GM12878 (cell line): ENCODE measurements around the gene DHX57. TPM values are rescaled to one million over a fixed set of nuclear protein-coding genes. Genes with fewer than 3 reads are reported as not detected.

Experiments
- ATAC-seq: fragments of 200-7000 bp; cut with Tn5 transposase; 3 replicates; pipeline ENCODE4 v1.9.1; 2020; ENCODE audit warnings: mild to moderate bottlenecking, moderate library complexity
- BruUV-seq: library from RNA; stranded (reverse); fragments of 400-500 nt; replicated peaks from 2 replicates; lab custom pipeline; 2021; lab: Mats Ljungman, UMichigan
- CTCF ChIA-PET: fragments of 300-600 bp; sonication (Branson Sonifier 250); formaldehyde crosslinking; extraction: SDS; loops from one replicate; lab custom pipeline; 2021; ENCODE audit warnings: inconsistent platforms; lab: Yijun Ruan, JAX
- POLR2A ChIA-PET: fragments of 350-600 bp; formaldehyde crosslinking; extraction: SDS; loops from one replicate; lab custom pipeline; 2021; ENCODE audit warnings: inconsistent platforms; lab: Charles Lee
- RAD21 ChIA-PET: fragments of 300-600 bp; sonication (Branson Sonifier 250); formaldehyde crosslinking; loops from one replicate; lab custom pipeline; 2023; ENCODE audit warnings: antibody characterized with exemption; ENCODE audit not compliant: unreplicated experiment; lab: Charles Lee
- SMC1A ChIA-PET: fragments of 300-600 bp; sonication (Branson Sonifier 250); formaldehyde crosslinking; loops from one replicate; lab custom pipeline; 2023; ENCODE audit not compliant: unreplicated experiment, uncharacterized antibody; lab: Charles Lee
- DNase-seq: peaks from one replicate; pipeline ENCODE4 v3.0.0-alpha.2; 2011; ENCODE audit warnings: low read depth, low spot score
- FAIRE-seq: peaks from 3 replicates; lab custom pipeline; 2011; peaks lifted over from hg19 to GRCh38; lab: Jason Lieb, UNC
- H2AFZ ChIP-seq: 2 replicates; pipeline ENCODE4 v1.6.0; 2011; ENCODE audit warnings: low read depth, low read length, control low read depth; ENCODE audit not compliant: control insufficient read depth
- H3K27ac ChIP-seq: 2 replicates; pipeline ENCODE4 v1.5.1; 2011; ENCODE audit warnings: control low read depth; ENCODE audit not compliant: control insufficient read depth, insufficient read depth
- H3K27me3 ChIP-seq, 2 experiments: replicated peaks in 1 of 2; 2 replicates each; pipeline versions ENCODE4 v1.6.0 to v1.6.1; 2011; ENCODE audit warnings: low read length in 1 of 2; ENCODE audit not compliant: control insufficient read depth in 2 of 2, insufficient read depth in 2 of 2
- H3K36me3 ChIP-seq, 2 experiments: 2 replicates each; pipeline ENCODE4 v1.5.1; 2011; ENCODE audit warnings: low read length in 1 of 2; ENCODE audit not compliant: control insufficient read depth in 2 of 2, insufficient read depth in 2 of 2
- H3K4me1 ChIP-seq: 2 replicates; pipeline ENCODE4 v1.6.1; 2011; ENCODE audit warnings: mild to moderate bottlenecking, low read length, moderate library complexity, mixed read lengths; ENCODE audit not compliant: control insufficient read depth, insufficient read depth
- H3K4me2 ChIP-seq: 2 replicates; pipeline ENCODE4 v1.6.0; 2011; ENCODE audit warnings: control low read depth; ENCODE audit not compliant: control insufficient read depth, insufficient read depth
- H3K4me3 ChIP-seq: fragments of 200-600 bp; sonication (generic); 2 replicates; pipeline ENCODE4 v1.5.1; 2016
- H3K79me2 ChIP-seq: 2 replicates; pipeline ENCODE4 v1.6.0; 2011; ENCODE audit warnings: low read length; ENCODE audit not compliant: control insufficient read depth, insufficient read depth
- H3K9ac ChIP-seq: 2 replicates; pipeline ENCODE4 v1.8.0; 2011; ENCODE audit warnings: low read length, control low read depth, mixed read lengths; ENCODE audit not compliant: control insufficient read depth, insufficient read depth
- H3K9me3 ChIP-seq: replicated peaks from 3 replicates; pipeline ENCODE4 v1.5.1; 2011; ENCODE audit warnings: mild to moderate bottlenecking, low read length; ENCODE audit not compliant: control insufficient read depth, insufficient read depth
- H4K20me1 ChIP-seq: 2 replicates; pipeline ENCODE4 v1.6.0; 2011; ENCODE audit not compliant: control insufficient read depth, insufficient read depth
- ATF3 ChIP-seq: IDR thresholded peaks from 2 replicates; pipeline ENCODE4 v1.6.1; 2011; ENCODE audit warnings: low read depth, mild to moderate bottlenecking, low read length, moderate library complexity, borderline replicate concordance; ENCODE audit errors: extremely low read depth
- BCL11A ChIP-seq: IDR thresholded peaks from 2 replicates; pipeline ENCODE4 v1.6.1; 2011; ENCODE audit warnings: low read depth, low read length
- BHLHE40 ChIP-seq, 2 experiments: fragments of 450-650 bp in 1 of 2; IDR thresholded peaks; 2 replicates each; pipeline ENCODE4 v1.6.1; 2011 to 2017; ENCODE audit warnings: low read depth in 2 of 2, borderline replicate concordance in 1 of 2, improper control_type of control experiment in 1 of 2, low read length in 1 of 2, mild to moderate bottlenecking in 1 of 2
- CBFB ChIP-seq: IDR thresholded peaks from 2 replicates; pipeline ENCODE4 v1.6.1; 2016; ENCODE audit warnings: antibody characterized with exemption, low read depth
- CREB1 ChIP-seq: IDR thresholded peaks from 2 replicates; pipeline ENCODE4 v1.6.1; 2012; ENCODE audit warnings: low read depth, mild to moderate bottlenecking, inconsistent platforms
- CREM ChIP-seq: IDR thresholded peaks from 2 replicates; pipeline ENCODE4 v1.6.1; 2014; ENCODE audit warnings: antibody characterized with exemption, low read depth
- CUX1 ChIP-seq: IDR thresholded peaks from 2 replicates; pipeline ENCODE4 v1.6.1; 2012; ENCODE audit warnings: improper control_type of control experiment, low read depth, low read length; ENCODE audit not compliant: insufficient replicate concordance
- ETV6 ChIP-seq, 2 experiments: fragments of 450-650 bp in 1 of 2; IDR thresholded peaks in 1 of 2; conservative IDR thresholded peaks in 1 of 2; 2 replicates each; pipeline ENCODE4 v1.6.1; 2014; ENCODE audit warnings: antibody characterized with exemption in 1 of 2, borderline replicate concordance in 1 of 2, low read depth in 1 of 2, mild to moderate bottlenecking in 1 of 2, moderate library complexity in 1 of 2
- HDAC2 ChIP-seq: fragments of 200-600 bp; sonication (generic); IDR thresholded peaks from 2 replicates; pipeline ENCODE4 v1.6.1; 2017
- HDGF ChIP-seq: fragments of 450-650 bp; IDR thresholded peaks from 2 replicates; pipeline ENCODE4 v1.6.1; 2016; ENCODE audit warnings: antibody characterized with exemption
- LARP7 ChIP-seq: fragments of 450-650 bp; IDR thresholded peaks from 2 replicates; pipeline ENCODE4 v1.6.1; 2017; ENCODE audit warnings: mild to moderate bottlenecking
- PKNOX1 ChIP-seq: fragments of 450-650 bp; IDR thresholded peaks from 2 replicates; pipeline ENCODE4 v1.6.1; 2016; ENCODE audit warnings: mild to moderate bottlenecking
- RB1 ChIP-seq: fragments of 450-650 bp; formaldehyde crosslinking; IDR thresholded peaks from 2 replicates; pipeline ENCODE4 v1.6.1; 2017; ENCODE audit warnings: mild to moderate bottlenecking, borderline replicate concordance
- RUNX3 ChIP-seq: IDR thresholded peaks from 2 replicates; pipeline ENCODE4 v1.6.1; 2012; ENCODE audit warnings: low read length, inconsistent platforms
- TCF12 ChIP-seq: IDR thresholded peaks from 2 replicates; pipeline ENCODE4 v1.6.1; 2011; ENCODE audit warnings: low read depth, mild to moderate bottlenecking, low read length
- ZNF384 ChIP-seq: IDR thresholded peaks from 2 replicates; pipeline ENCODE4 v1.6.1; 2012; ENCODE audit warnings: low read depth, mild to moderate bottlenecking, low read length, improper control_type of control experiment, borderline replicate concordance
- WGBS: methylation state at CpG from one replicate; pipeline ENCODE4 v1.1.6; 2016; ENCODE audit warnings: low lambda C conversion rate; ENCODE audit not compliant: insufficient replicate concordance, insufficient coverage; ENCODE audit errors: missing lambda C conversion rate; 5-methylcytosine and 5-hydroxymethylcytosine counted together
- in situ Hi-C: fragments of 300-500 bp; cut with MboI; formaldehyde crosslinking; loops from 9 replicates; pipeline ENCODE4 v1.14.3; 2018; ENCODE audit warnings: mixed read lengths
- intact Hi-C: fragments of 100-400 bp; cut with micrococcal nuclease; formaldehyde crosslinking; loops from one replicate; pipeline ENCODE4 v1.14.2; 2022; ENCODE audit not compliant: unreplicated experiment
- polyA plus RNA-seq, 11 experiments: library from polyadenylated mRNA; depleted of rRNA in 4 of 11; unstranded in 6 of 11; stranded (reverse) in 5 of 11; fragments of >200 nt; fragmentation: Nextera tagmentation in 4 of 11; fragmentation: Illumina TruSeq in 1 of 11; extraction: Ambion mirVana in 4 of 11; extraction: Trizol in 1 of 11; gene quantifications; 1 replicate in 1 of 11; 2 replicates in 10 of 11; pipeline versions ENCODE4 v1.2.1 to v1.2.3, GENCODE V29; 2011 to 2016; ENCODE audit warnings: inconsistent platforms in 2 of 11, missing spikeins in 2 of 11, low read depth in 1 of 11
- total RNA-seq, 4 experiments: library from RNA; depleted of rRNA in 3 of 4; stranded (reverse); fragments of >200 nt in 3 of 4; fragmentation: Illumina TruSeq in 1 of 4; extraction: Trizol in 1 of 4; gene quantifications; 2 replicates each; pipeline versions ENCODE4 v1.2.1 to v1.2.3, GENCODE V29; 2013 to 2021

DHX57 gene
- total and polyA plus RNA-seq, 10 of the 15 experiments (the other 5 are each of a cell fraction or from before 2014, with no cell fraction given) = 6.5 to 18.0 (median 15.8) TPM

- no peaks in the 10 kb centered on the region for H3K79me2 ChIP-seq
- ChIA-PET SMC1A (no interaction called here), RAD21 (no interaction called here), CTCF (no interaction called here), POLR2A (no interaction called here)
- no peaks in the 10 kb centered on the region for H4K20me1 ChIP-seq
- H3K4me1 ChIP-seq = peaks cover 24% of the 10 kb centered on the region
- WGBS = 0% methylated on average over 2 of the region's 2 CpGs
- H3K36me3 ChIP-seq = no peaks in the 10 kb centered on the region
- no peaks in the 10 kb centered on the region for H3K27me3 ChIP-seq
- peak overlapping the region; percentile 71 for H3K4me2 ChIP-seq
- peak; percentile 52 for FAIRE-seq
- 0 out of 2 replicates have a peak overlapping the region, but pooled peaks have one; percentile 45 for H3K4me3 ChIP-seq
- H3K9me3 ChIP-seq = no peaks in the 10 kb centered on the region
- peak; percentile 51 for DNase-seq
- peak overlapping the region; percentile 52; the same call in 1 of the 2 replicates for H3K27ac ChIP-seq
- no TSS peak for BruUV-seq
- ATAC-seq = peak; percentile 92
- H2AFZ ChIP-seq = no peak overlapping the region; the same call in 1 of the 2 replicates
- no peak overlapping the region; the same call in 1 of the 2 replicates for H3K9ac ChIP-seq
- intact Hi-C loops = no loop called here
- in situ Hi-C loops = no loop called here
- TF ChIP-seq TCF12 = no peak
- no peak for TF ChIP-seq HDAC2
- TF ChIP-seq CREM = peak; percentile 66; the same call in 1 of the 2 replicates
- TF ChIP-seq CBFB = no peak
- peak; percentile 31; the same call in 1 of the 2 replicates for TF ChIP-seq PKNOX1
- peak; percentile 52; the same call in 1 of the 2 replicates for TF ChIP-seq BCL11A
- peak in 1 of 2 experiments; percentile 57; a peak in 1 of 4 replicates for TF ChIP-seq ETV6 (conservative IDR thresholded peaks at IDR 0.05 in 1 of 2, IDR thresholded peaks at IDR 0.05 in 1 of 2; ENCODE audit: borderline replicate concordance in 1 of 2, low read depth in 1 of 2)
- peak; percentile 70 for TF ChIP-seq RUNX3
- no peak for TF ChIP-seq CUX1
- TF ChIP-seq ZNF384 = no peak
- TF ChIP-seq HDGF = no peak
- TF ChIP-seq LARP7 = no peak
- TF ChIP-seq ATF3 = no peak
- TF ChIP-seq BHLHE40 (IDR thresholded peaks at IDR 0.05; ENCODE audit: borderline replicate concordance in 1 of 2, low read depth in 2 of 2, low read length in 1 of 2) = no peak
- no peak for TF ChIP-seq RB1
- TF ChIP-seq CREB1 = peak; percentile 51
Measured at GRCh38 chr2:38907743-38908562, 32.2 kb upstream of the DHX57 start.
